Peyer's patch (tissue), 4 donors: Measurements from ENCODE around the gene MOSPD2. TPM values are rescaled to one million over a fixed set of nuclear protein-coding genes. Genes with fewer than 3 reads are reported as not detected.

Source experiments
- DNase-seq, 3 donors: peaks; one replicate each; pipeline ENCODE4 v3.0.0-alpha.2; 2017 to 2019
- H3K27ac ChIP-seq, 4 donors: fragments of 200-600 bp; sonication (generic); one replicate each; pipeline ENCODE4 v1.5.1; 2016 to 2019
- H3K27me3 ChIP-seq, 2 donors: fragments of 200-600 bp; sonication (generic); one replicate each; pipeline ENCODE4 v1.5.1; 2019
- H3K36me3 ChIP-seq, 3 donors: fragments of 200-600 bp; sonication (generic); one replicate each; pipeline ENCODE4 v1.5.1; 2016 to 2019
- H3K4me1 ChIP-seq, 4 donors: fragments of 200-600 bp; sonication (generic); one replicate each; pipeline ENCODE4 v1.5.1; 2016 to 2019
- H3K4me3 ChIP-seq, 4 donors: fragments of 200-600 bp; sonication (generic); 1 replicate in 3 of 4; 2 replicates in 1 of 4; pipeline ENCODE4 v1.5.1; 2016 to 2019; ENCODE audit warnings: mild to moderate bottlenecking in 1 of 4
- H3K9me3 ChIP-seq, 4 donors: fragments of 200-600 bp; sonication (generic); one replicate each; pipeline ENCODE4 v1.5.1; 2016 to 2019; ENCODE audit warnings: mild to moderate bottlenecking in 1 of 4
- POLR2A ChIP-seq, 2 donors: fragments of 450-650 bp; IDR thresholded peaks; one replicate each; pipeline ENCODE4 v1.5.1; 2017; ENCODE audit warnings: antibody characterized with exemption in 2 of 2, mild to moderate bottlenecking in 2 of 2, moderate library complexity in 2 of 2
- total RNA-seq, 4 donors: library from RNA; depleted of rRNA; stranded (reverse); fragments of >200 nt; gene quantifications; one replicate each; pipeline ENCODE4 v1.1.0, GENCODE V29; 2016
- TF ChIP-seq, protein P1 (sequence below), 6 experiments: fragments of 450-650 bp in 4 of 6; fragments of 200-600 bp in 2 of 6; sonication (generic) in 1 of 6; IDR thresholded peaks; one replicate each; pipeline ENCODE4 v1.5.1; 2017 to 2019; ENCODE audit warnings: antibody characterized with exemption in 6 of 6, mild to moderate bottlenecking in 3 of 6, moderate library complexity in 1 of 6

Gene MOSPD2
- total RNA-seq, 4 donors from 2014 or later: 9.9 to 24.2 (median 22.0) TPM

DNA sequence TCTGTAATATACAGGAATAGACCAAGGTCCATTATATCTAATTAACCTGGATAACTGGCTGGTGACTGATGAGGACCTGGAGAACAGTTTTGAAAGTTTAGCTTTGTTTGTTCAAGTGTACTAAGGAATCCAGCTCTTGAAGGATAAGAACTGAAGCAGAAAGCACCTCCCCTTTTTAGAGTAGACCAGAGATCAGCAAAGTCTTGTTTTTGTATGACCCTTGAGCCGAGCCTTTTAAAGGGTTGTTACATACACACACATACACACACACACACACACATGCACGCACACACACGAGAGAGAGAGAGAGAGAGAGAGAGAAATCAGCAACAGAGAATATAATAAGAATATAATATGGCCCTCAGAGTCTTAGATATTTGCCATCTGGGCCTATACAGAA, 13.0 kb downstream of the MOSPD2 start:
- Histone ChIP-seq H3K4me3 (no peak overlapping the region), H3K36me3 (no peaks in the 10 kb centered on the region), H3K27ac (no peak overlapping the region), H3K9me3 (no peaks in the 10 kb centered on the region), H3K4me1 (no peaks in the 10 kb centered on the region), H3K27me3 (no peaks in the 10 kb centered on the region)
- DNase-seq: no peak
- TF ChIP-seq, protein P1, sequence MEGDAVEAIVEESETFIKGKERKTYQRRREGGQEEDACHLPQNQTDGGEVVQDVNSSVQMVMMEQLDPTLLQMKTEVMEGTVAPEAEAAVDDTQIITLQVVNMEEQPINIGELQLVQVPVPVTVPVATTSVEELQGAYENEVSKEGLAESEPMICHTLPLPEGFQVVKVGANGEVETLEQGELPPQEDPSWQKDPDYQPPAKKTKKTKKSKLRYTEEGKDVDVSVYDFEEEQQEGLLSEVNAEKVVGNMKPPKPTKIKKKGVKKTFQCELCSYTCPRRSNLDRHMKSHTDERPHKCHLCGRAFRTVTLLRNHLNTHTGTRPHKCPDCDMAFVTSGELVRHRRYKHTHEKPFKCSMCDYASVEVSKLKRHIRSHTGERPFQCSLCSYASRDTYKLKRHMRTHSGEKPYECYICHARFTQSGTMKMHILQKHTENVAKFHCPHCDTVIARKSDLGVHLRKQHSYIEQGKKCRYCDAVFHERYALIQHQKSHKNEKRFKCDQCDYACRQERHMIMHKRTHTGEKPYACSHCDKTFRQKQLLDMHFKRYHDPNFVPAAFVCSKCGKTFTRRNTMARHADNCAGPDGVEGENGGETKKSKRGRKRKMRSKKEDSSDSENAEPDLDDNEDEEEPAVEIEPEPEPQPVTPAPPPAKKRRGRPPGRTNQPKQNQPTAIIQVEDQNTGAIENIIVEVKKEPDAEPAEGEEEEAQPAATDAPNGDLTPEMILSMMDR (IDR thresholded peaks at IDR 0.05): no peak
- TF ChIP-seq POLR2A (IDR thresholded peaks at IDR 0.05): no peak

DNA sequence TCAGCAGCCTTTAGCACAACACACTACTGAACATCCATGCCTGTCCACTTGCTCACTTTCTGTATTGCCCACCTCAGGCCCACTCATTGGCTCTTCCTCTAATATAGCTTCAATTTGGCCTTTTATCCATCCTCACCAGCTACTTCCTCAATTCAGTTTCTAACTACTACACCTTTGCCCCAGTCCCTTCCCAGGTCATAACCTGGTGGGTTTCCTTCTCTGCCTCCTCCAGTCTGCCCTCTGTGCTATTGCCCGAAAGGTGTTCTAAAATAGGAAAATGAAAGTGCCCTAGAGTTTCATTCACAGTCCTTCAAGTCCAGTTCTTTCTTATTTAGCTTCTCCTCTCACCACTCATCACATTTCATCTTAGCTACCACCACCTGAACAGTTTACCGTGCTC, 23.1 kb downstream of the MOSPD2 start:
- Histone ChIP-seq H3K27me3 (no peaks in the 10 kb centered on the region), H3K27ac (no peak overlapping the region), H3K9me3 (no peaks in the 10 kb centered on the region), H3K36me3 (no peaks in the 10 kb centered on the region), H3K4me3 (no peak overlapping the region), H3K4me1 (no peaks in the 10 kb centered on the region)
- no peak for DNase-seq
- TF ChIP-seq POLR2A (IDR thresholded peaks at IDR 0.05): no peak
- TF ChIP-seq, protein P1 (IDR thresholded peaks at IDR 0.05): no peak

DNA sequence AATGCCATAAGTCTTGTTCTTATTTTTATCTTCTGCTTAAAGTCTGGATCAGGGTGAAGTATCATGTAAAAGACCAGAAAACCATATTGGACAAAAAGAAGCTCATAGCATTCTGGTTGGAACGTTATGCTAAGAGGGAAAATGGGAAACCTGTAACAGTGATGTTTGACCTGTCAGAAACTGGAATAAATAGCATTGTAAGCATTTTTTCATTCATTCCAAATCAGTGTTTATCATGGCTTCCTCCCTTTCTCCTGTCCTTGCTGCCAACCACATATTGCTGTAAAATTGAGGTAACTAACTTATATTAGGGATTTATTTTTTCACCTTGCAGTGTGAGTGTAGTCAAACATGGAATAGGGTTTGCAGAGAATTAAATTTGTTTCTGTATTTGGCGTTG, 23.8 kb downstream of the MOSPD2 start:
- DNase-seq: no peak
- TF ChIP-seq, protein P1 (IDR thresholded peaks at IDR 0.05): no peak
- TF ChIP-seq POLR2A (IDR thresholded peaks at IDR 0.05): no peak
- H3K27me3 ChIP-seq: no peaks in the 10 kb centered on the region
- no peaks in the 10 kb centered on the region for H3K4me1 ChIP-seq
- no peaks in the 10 kb centered on the region for H3K36me3 ChIP-seq
- no peak overlapping the region for H3K27ac ChIP-seq
- no peak overlapping the region for H3K4me3 ChIP-seq
- no peaks in the 10 kb centered on the region for H3K9me3 ChIP-seq

GRCh38 chrX:14899607-14900006, 26.4 kb downstream of the MOSPD2 start:
- Histone ChIP-seq H3K27me3 (no peaks in the 10 kb centered on the region), H3K9me3 (no peaks in the 10 kb centered on the region), H3K4me1 (no peaks in the 10 kb centered on the region), H3K4me3 (no peak overlapping the region), H3K27ac (no peak overlapping the region), H3K36me3 (no peaks in the 10 kb centered on the region)
- no peak for DNase-seq
- TF ChIP-seq POLR2A (IDR thresholded peaks at IDR 0.05): no peak
- TF ChIP-seq, protein P1 (IDR thresholded peaks at IDR 0.05): no peak

DNA sequence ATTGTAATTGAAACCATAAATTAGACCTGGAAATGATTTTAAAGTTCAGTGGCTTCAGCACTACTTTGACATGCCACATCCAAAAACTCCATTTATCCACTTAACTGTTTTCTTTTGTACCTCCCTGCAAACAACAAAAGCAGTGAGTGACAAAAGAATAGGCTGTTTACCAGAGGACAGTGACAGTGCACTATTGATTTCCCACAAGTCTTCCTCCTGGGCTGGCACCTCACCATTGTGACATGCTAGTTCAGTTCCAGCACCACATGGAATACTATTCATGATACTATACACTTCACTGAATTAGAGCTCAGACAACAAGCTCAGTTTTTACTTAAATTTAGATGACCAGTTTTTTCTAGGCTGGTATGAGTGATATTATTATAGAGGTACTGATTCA, 29.3 kb downstream of the MOSPD2 start:
- TF ChIP-seq, protein P1 (IDR thresholded peaks at IDR 0.05): no peak
- no peak for TF ChIP-seq POLR2A (IDR thresholded peaks at IDR 0.05)
- no peaks in the 10 kb centered on the region for H3K9me3 ChIP-seq
- no peaks in the 10 kb centered on the region for H3K36me3 ChIP-seq
- H3K4me3 ChIP-seq: no peak overlapping the region
- no peaks in the 10 kb centered on the region for H3K4me1 ChIP-seq
- H3K27me3 ChIP-seq: no peaks in the 10 kb centered on the region
- H3K27ac ChIP-seq: no peak overlapping the region
- DNase-seq: no peak

DNA sequence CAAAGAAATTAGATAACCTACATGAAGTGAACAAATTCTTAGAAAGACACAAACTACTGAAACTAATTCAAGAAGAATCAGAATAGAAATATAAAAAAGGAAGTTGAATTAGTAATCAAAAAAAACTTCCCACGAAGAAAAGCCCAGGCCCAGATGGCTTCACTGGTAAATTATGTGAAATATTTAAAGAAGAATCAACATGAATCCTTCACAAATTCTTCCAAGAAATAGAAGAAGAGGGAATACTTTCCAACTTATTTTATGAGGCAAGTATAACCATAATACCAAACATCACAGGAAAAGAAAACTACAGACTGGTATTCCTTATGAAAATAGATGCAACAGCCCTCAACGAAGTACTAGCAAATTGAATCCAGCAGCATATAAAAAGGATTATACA, 30.7 kb downstream of the MOSPD2 start:
- DNase-seq: no peak
- no peaks in the 10 kb centered on the region for H3K36me3 ChIP-seq
- H3K4me1 ChIP-seq: no peaks in the 10 kb centered on the region
- H3K9me3 ChIP-seq: no peaks in the 10 kb centered on the region
- H3K27me3 ChIP-seq: no peaks in the 10 kb centered on the region
- H3K4me3 ChIP-seq: no peak overlapping the region
- H3K27ac ChIP-seq: no peak overlapping the region
- TF ChIP-seq POLR2A (IDR thresholded peaks at IDR 0.05): no peak
- TF ChIP-seq, protein P1 (IDR thresholded peaks at IDR 0.05): no peak
